ENCODE data around the gene BAG2. TPM values are rescaled to one million over a fixed set of nuclear protein-coding genes. Genes with fewer than 3 reads are reported as not detected.

The BAG2 gene
- total RNA-seq, 1 experiment from 2014 or later, result 10.4 TPM

DNA sequence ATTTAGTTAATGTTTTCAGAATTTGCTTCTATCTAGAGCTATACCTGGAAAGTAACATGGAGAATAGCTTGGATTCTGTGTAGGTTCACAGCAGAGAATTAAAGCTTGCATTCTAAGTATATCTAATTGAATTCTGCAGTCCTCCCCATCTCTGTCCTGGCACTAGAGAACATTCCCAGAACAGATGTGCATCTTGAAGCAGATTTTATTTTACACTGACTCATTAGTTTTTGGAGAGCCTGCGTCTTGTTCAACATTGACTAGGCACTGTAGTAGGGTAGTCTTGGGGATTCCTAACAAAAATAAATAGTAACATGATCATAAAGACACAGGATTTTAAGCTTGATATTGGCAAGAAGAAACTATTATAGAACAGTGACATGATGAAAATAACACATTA is 36.2 kb upstream of the BAG2 start:
- TF ChIP-seq, protein P1, sequence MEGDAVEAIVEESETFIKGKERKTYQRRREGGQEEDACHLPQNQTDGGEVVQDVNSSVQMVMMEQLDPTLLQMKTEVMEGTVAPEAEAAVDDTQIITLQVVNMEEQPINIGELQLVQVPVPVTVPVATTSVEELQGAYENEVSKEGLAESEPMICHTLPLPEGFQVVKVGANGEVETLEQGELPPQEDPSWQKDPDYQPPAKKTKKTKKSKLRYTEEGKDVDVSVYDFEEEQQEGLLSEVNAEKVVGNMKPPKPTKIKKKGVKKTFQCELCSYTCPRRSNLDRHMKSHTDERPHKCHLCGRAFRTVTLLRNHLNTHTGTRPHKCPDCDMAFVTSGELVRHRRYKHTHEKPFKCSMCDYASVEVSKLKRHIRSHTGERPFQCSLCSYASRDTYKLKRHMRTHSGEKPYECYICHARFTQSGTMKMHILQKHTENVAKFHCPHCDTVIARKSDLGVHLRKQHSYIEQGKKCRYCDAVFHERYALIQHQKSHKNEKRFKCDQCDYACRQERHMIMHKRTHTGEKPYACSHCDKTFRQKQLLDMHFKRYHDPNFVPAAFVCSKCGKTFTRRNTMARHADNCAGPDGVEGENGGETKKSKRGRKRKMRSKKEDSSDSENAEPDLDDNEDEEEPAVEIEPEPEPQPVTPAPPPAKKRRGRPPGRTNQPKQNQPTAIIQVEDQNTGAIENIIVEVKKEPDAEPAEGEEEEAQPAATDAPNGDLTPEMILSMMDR (conservative IDR thresholded peaks at IDR 0.05; ENCODE audit: low read depth, low read length), result no peak
- TF ChIP-seq EZH2 (IDR thresholded peaks at IDR 0.05; ENCODE audit: low read length, unreplicated experiment) (no peak), EZH2phosphoT487 (IDR thresholded peaks at IDR 0.05; ENCODE audit: borderline replicate concordance, low read length) (no peak)
- Histone ChIP-seq H3K27ac (ENCODE audit: low read length) (no peak overlapping the region), H3K9ac (ENCODE audit: low read length) (no peak overlapping the region), H3F3A (ENCODE audit: low read length, unreplicated experiment) (no peaks in the 10 kb centered on the region), H3K4me3 (ENCODE audit: low read length) (no peak overlapping the region), H3K4me2 (ENCODE audit: low read length) (no peak overlapping the region), H3K4me1 (ENCODE audit: insufficient read depth, low read length) (no peaks in the 10 kb centered on the region), H3K9me2 (replicated peaks; ENCODE audit: low read length) (no peaks in the 10 kb centered on the region), H3K36me3 (ENCODE audit: low read depth, low read length) (peaks cover 18% of the 10 kb centered on the region), H2AFZ (ENCODE audit: low read length) (no peak overlapping the region), H3K79me2 (ENCODE audit: low read length) (no peaks in the 10 kb centered on the region), H3K27me3 (ENCODE audit: low read length) (no peaks in the 10 kb centered on the region), H4K20me1 (ENCODE audit: low read length) (no peaks in the 10 kb centered on the region), H3K9me3 (ENCODE audit: low read length) (no peaks in the 10 kb centered on the region)
- ATAC-seq (no peak), DNase-seq (no peak)
- BruUV-seq (replicated peaks), result no TSS peak
- intact Hi-C loops (cut with micrococcal nuclease), result no loop called here
- ChIA-PET POLR2A (ENCODE audit: unreplicated experiment) (no interaction called here), CTCF (no interaction called here)

DNA sequence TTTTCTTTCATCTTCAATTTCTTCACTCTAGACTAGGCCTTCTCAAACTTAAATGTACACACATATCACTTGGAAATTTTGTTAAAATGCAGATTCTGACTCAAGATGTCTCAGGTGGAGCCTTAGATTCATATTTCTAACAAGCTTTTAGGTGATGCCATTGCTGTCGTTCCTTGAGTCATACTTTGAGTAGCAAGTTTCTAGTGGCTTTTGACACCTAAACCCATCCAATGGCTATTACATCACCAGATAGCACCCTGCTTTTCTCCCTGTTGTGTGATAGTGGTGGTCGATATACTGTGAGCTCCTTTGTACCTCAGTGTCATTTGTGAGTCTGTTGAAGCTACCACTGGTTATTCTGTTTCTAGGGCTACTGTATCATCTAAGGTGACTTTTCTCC is 34.8 kb upstream of the BAG2 start:
- TF ChIP-seq, protein P1 (conservative IDR thresholded peaks at IDR 0.05; ENCODE audit: low read depth, low read length), result no peak
- no peak for TF ChIP-seq EZH2phosphoT487 (IDR thresholded peaks at IDR 0.05; ENCODE audit: borderline replicate concordance, low read length)
- no peak for TF ChIP-seq EZH2 (IDR thresholded peaks at IDR 0.05; ENCODE audit: low read length, unreplicated experiment)
- DNase-seq (no peak), ATAC-seq (no peak)
- H3K4me3 ChIP-seq (ENCODE audit: low read length), result no peak overlapping the region
- H3K27ac ChIP-seq (ENCODE audit: low read length), result no peak overlapping the region
- no peaks in the 10 kb centered on the region for H3K27me3 ChIP-seq (ENCODE audit: low read length)
- no TSS peak for BruUV-seq (replicated peaks)
- H3F3A ChIP-seq (ENCODE audit: low read length, unreplicated experiment), result no peaks in the 10 kb centered on the region
- no peaks in the 10 kb centered on the region for H3K9me2 ChIP-seq (replicated peaks; ENCODE audit: low read length)
- no peak overlapping the region for H2AFZ ChIP-seq (ENCODE audit: low read length)
- ChIA-PET CTCF (no interaction called here), POLR2A (ENCODE audit: unreplicated experiment) (interaction anchor here (0.5 kb wide), 1 partner anchor 44 kb away, joined by 4 read pairs; no protein-coding TSS in a partner anchor)
- no peak overlapping the region for H3K9ac ChIP-seq (ENCODE audit: low read length)
- peaks cover 4% of the 10 kb centered on the region; the same call in 1 of the 2 replicates for H3K4me1 ChIP-seq (ENCODE audit: insufficient read depth, low read length)
- no peaks in the 10 kb centered on the region for H4K20me1 ChIP-seq (ENCODE audit: low read length)
- no peak overlapping the region for H3K4me2 ChIP-seq (ENCODE audit: low read length)
- peaks cover 25% of the 10 kb centered on the region for H3K36me3 ChIP-seq (ENCODE audit: low read depth, low read length)
- no peaks in the 10 kb centered on the region for H3K9me3 ChIP-seq (ENCODE audit: low read length)
- intact Hi-C loops (cut with micrococcal nuclease), result no loop called here
- H3K79me2 ChIP-seq (ENCODE audit: low read length), result no peaks in the 10 kb centered on the region

DNA sequence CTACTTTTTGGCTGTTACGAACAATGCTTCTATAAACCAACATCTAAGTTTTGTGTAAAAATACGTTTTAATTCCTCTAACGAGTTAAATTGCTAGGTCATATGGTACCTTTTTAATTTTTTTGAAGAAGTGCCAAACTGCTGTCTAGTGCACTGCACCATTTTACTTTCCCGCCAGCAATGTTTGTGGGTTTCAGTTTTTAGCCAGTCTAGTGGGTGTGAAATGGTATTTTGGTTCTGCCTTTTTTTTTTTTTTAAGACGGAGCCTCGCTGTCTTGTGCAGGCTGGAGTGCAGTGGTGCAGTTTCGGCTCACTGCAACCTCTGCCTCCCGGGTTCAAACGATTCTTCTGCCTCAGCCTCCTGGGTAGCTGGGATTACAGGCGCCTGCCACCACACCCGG is 34.1 kb upstream of the BAG2 start:
- no peaks in the 10 kb centered on the region for H3K27me3 ChIP-seq (ENCODE audit: low read length)
- H3K9ac ChIP-seq (ENCODE audit: low read length), result no peak overlapping the region
- CTCF ChIA-PET, result no interaction called here
- BruUV-seq (replicated peaks), result no TSS peak
- H3K4me3 ChIP-seq (ENCODE audit: low read length), result no peak overlapping the region
- H3K79me2 ChIP-seq (ENCODE audit: low read length), result no peaks in the 10 kb centered on the region
- TF ChIP-seq EZH2phosphoT487 (IDR thresholded peaks at IDR 0.05; ENCODE audit: borderline replicate concordance, low read length) (no peak), EZH2 (IDR thresholded peaks at IDR 0.05; ENCODE audit: low read length, unreplicated experiment) (no peak)
- TF ChIP-seq, protein P1 (conservative IDR thresholded peaks at IDR 0.05; ENCODE audit: low read depth, low read length), result no peak
- no peaks in the 10 kb centered on the region for H4K20me1 ChIP-seq (ENCODE audit: low read length)
- H3K9me2 ChIP-seq (replicated peaks; ENCODE audit: low read length), result no peaks in the 10 kb centered on the region
- no peaks in the 10 kb centered on the region for H3F3A ChIP-seq (ENCODE audit: low read length, unreplicated experiment)
- H3K27ac ChIP-seq (ENCODE audit: low read length), result no peak overlapping the region
- no peak for ATAC-seq
- intact Hi-C loops (cut with micrococcal nuclease), result no loop called here
- DNase-seq, result no peak
- H3K4me1 ChIP-seq (ENCODE audit: insufficient read depth, low read length), result peaks cover 4% of the 10 kb centered on the region; the same call in 1 of the 2 replicates
- H3K9me3 ChIP-seq (ENCODE audit: low read length), result no peaks in the 10 kb centered on the region
- no peak overlapping the region for H2AFZ ChIP-seq (ENCODE audit: low read length)
- POLR2A ChIA-PET (ENCODE audit: unreplicated experiment), result no interaction called here
- H3K36me3 ChIP-seq (ENCODE audit: low read depth, low read length), result peaks cover 27% of the 10 kb centered on the region
- no peak overlapping the region for H3K4me2 ChIP-seq (ENCODE audit: low read length)
